Renal cortex interstitium (tissue), 11 donors: Measurements from ENCODE around the gene SLC10A3. TPM values are rescaled to one million over a fixed set of nuclear protein-coding genes. Genes with fewer than 3 reads are reported as not detected.

Experiments
- DNase-seq, 11 donors: peaks; one replicate each; pipeline ENCODE4 v3.0.0-alpha.2; 2013; ENCODE audit warnings: low read depth in 9 of 11, low spot score in 4 of 11; ENCODE audit errors: extremely low read depth in 1 of 11
- polyA plus RNA-seq, 3 donors: library from polyadenylated mRNA; unstranded; fragments of 120-200 nt; gene quantifications; one replicate each; pipeline ENCODE4 v1.2.1, GENCODE V29; 2013; ENCODE audit not compliant: insufficient read length in 3 of 3

The SLC10A3 gene
- polyA plus RNA-seq, 3 donors, result 14.8 to 23.1 (median 21.4) TPM

DNA sequence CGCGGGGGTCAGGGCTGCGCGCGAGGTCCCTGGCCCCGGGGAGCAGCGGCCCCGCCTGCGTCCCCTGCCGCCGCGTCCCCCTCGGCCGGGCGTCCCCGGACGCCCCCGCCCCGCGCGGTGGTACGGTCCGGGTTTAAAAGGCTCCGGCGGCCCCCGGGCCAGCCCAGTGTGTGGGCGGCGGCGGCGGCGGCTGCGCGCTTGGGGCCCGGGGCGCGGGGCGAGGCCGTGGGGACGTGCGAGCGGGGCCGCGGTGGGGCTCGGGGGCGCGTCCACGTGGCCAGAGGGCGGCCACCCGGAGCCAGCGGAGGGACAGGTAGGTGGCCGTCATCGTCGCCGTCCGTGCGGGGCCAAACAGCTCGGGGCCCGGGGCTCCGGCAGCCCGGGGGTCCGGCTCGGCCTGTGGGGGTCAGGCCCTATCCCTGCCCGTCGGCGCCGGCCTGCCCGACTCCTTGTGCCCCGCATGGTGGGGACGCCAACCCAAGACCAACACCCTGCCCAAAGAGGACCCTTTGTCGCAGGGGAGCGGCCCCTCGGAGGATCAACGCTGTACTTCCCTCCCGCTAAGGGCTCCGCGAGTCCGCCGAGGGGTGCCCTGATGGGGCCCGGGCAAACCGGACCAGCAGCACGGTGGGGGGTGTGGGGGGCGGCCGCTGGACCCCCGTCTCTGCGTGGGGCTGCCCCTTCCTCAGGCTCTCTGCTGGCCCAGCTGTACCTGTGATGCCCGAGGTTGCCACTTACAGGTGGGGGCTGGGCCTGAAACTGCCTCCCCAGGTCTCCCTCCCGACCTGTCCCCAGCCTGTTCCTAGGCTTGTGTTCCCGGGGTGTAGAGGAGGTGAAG is 32.1 kb downstream of the SLC10A3 start, which contains the start of gene PLXNA3:
TSS of gene PLXNA3 (plus strand) at position 166 of the 838 bp plus-strand sequence. CDS start 1,903 bp downstream, outside the sequence.
- no peak for DNase-seq

DNA sequence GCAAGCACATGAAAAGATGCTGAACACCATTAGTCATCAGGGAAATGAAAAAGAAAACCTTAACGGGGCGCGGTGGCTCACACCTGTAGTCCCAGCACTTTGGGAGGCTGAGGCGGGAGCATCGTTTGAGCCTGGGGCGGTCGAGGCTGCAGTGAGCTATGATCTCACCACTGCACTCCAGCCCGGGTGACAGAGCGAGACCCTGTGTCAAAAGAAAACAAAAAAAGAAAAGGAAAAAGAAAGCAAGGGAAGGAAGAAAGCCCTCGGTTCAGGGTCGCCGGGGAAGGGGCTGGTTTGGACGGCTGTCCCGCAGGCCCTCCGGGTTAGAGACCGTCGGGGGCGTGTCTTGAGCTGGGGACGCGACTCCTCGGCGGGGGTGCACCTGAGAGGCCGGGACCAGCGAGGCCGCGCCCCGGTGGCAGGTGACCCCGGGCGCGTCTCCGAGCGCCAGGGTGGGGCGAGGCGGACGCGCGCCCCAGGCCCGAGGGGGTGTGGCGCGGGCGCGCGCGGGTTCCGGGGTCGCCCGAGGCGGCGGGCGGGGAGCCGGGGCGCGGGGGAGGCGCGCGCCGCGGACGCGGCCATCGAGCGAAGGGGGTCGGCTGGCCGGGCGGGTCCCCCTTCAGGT is 32.8 kb downstream of the SLC10A3 start:
- no peak for DNase-seq

DNA sequence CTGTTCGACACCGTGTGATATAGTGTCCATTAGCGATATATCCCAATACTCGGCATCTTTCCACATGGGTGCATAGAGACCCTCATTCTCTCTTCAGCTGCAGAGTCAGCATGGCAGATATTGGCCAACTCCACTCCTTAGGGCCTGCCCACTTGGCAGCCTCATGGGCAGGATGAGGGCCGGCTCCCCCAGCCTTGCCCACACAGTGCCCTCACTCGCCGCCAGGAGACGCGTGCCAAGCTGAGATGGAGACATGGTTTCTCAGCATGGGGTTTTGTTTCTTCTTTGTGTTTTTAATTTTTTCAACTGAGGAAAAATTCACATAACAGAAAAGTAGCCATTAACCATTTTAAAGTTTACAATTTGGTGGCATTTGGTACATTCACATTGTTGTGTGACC is 37.6 kb downstream of the SLC10A3 start:
- no peak for DNase-seq

DNA sequence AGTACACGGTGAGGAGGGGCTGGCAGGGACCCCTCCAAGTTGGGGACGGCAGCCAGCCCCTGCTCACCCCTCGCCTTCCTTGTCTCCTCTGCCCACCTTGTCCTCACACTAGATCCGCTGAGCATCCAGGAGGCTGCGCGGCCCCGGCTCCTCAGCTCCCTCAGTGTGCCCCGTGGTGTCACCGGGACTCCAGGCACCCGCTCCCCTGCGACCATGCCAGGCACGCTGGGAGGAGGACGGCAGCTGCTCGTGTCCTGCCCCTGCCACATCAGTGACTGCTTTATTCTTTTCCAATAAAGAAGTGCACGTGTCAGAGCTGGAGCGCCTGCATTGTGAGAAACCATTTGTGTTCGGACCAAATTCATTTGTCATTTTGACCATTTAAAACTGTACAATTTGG is 40.1 kb downstream of the SLC10A3 start:
- DNase-seq, result no peak

DNA sequence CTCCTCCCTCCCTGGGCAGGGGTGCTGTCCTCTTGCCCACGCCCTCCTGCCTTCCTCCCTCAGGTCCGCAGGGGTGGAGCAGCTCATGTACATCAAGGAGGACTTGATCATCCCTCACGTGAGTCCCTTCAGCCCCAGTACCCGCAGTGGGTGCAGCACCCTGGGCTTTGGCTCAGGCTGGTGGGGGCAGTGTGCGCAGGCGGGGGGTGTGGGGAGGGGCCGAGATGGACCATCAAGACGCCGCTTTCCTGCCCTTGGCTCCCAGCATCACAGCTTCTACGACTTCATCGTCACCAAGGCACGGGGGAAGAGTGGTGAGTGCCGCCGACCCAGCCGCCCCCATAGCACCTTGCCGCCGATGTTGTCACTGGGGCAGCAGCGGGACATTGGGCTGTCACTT is 40.8 kb downstream of the SLC10A3 start:
- DNase-seq, result no peak

DNA sequence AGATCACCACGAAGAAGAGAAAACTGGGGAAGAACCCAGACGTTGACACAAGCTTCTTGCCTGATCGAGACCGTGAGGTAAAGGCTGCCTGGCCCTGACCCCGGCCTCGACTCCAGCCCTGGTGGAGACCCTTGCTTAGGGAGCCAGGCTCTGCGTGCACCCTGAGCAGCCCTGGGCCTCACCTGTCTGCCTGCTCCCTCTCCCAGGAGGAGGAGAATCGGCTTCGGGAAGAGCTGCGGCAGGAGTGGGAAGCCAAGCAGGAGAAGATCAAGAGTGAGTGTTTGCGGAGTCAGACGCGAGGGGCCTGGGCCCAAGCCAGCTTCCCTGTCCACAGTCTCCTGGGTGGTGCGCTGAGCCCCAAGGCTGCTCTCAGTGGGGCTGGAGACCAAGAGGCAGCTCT is 41.9 kb downstream of the SLC10A3 start:
- no peak for DNase-seq

DNA sequence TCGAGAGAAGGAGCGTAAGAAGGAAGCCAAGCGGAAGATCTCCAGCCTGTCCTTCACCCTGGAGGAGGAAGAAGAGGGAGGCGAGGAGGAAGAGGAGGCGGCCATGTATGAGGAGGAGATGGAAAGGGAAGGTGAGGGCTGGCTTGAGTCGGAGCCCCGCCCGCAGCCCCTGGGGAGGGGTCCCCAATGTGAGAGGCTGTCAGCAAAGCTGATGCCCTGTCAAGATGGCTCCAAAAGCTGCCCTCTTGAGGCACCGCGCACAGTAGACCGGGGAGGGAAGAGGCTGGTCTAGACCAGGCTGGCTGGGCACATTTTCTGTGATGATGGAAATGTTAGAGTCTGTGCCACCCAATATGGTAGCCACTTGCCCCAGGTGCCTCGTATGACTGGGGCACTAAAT is 44.0 kb downstream of the SLC10A3 start:
- no peak for DNase-seq

DNA sequence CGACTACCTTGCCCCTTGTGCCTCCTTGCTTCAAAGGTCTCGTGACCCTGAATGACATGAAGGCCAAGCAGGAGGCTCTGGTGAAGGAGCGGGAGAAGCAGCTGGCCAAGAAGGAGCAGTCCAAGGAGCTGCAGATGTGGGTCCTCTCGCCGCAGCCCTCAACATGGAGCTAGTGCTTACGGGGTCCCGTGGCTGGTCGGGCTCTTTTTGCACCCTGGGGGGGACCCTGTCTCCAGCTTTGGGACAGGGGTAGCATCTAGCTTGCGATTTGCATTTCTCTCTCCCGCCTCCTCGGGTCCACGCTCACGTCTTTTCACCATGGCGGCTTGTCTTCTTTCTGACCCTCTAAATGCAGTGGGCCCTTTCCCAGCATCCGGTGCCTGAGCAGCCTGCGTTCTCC is 44.7 kb downstream of the SLC10A3 start:
- DNase-seq, result no peak

DNA sequence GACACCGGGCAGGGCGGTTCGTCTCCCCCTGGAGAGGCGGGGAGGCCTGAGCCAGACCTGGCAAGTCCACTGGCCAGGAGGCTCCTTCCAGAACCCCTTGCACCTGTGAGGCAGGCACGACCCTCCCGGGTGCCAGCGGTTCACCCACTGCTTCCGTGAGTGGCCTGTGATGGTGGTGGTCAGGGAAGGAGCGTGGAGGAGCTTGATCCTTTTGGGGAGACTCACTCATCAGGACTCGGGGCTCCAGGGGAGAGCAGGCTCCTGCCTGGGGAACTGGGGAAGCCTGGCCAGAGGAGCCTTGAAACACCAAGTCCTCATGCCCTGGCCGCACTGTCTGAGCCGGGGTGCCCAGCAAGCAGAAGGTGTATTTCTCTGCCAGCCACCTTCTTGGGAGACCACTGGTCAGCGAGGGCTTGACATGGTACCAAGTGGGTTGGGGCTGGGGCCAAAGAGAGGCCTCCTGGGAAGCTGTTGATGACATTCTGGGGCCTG is 45.6 kb downstream of the SLC10A3 start:
- no peak for DNase-seq

DNA sequence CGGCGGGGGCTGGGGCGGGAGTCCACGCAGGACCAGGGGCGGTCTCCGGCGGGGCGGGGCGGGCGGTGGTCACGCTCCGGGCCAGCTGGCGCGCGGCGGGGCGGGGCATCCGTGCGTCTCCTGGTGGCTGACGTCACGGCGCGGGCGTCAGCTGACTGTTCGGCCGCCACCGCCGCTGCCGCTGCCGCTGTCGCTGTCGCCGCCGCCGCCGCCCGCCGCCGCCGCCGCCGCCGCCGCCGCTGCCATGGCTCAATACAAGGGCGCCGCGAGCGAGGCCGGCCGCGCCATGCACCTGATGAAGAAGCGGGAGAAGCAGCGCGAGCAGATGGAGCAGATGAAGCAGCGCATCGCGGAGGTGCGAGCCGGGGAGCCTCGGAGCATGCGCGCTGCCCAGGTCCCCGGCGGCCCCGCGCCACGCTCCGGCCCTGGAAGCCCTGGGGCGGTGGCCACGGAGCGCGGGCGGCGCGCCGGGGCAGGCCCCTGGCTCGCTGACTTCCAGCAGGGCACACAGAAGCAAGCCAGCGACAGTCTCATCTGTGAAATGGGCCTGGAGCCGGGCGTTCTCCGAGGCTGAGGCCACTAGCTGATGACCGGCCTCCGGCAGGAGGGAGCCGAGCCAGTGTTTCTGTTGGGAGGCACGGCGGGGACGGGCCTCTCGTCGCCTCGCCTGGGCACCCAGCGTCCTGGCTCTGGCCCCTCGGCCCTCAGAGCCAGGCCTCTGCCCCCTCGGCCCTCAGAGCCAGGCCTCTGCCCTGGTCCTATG is 46.3 kb downstream of the SLC10A3 start, which contains the start of gene FAM50A:
TSS of gene FAM50A (plus strand) at position 150 of the 763 bp plus-strand sequence. CDS start at position 245, 95 bp downstream.
- no peak for DNase-seq

DNA sequence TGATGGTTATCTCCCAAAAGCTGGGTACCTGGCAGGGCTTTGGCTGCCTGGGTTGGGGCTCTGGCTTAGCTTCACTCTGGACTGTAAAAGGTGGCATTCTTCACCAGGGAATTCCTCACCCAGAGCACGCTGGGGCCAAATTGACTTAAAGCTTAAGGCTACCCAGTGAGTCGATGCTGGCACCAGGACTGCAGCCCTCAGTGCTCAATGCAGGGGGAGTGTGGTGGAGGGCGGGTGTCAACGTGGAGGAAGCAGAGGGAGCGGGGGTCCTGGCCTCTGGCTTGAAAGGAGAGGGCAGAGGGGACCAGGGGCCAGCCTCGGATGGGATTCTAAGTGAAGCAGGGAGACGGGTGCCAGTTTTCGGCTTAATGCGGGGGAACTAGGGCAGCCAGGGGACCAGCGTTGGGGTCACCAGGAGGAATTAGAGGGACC is 46.9 kb downstream of the SLC10A3 start:
- no peak for DNase-seq

DNA sequence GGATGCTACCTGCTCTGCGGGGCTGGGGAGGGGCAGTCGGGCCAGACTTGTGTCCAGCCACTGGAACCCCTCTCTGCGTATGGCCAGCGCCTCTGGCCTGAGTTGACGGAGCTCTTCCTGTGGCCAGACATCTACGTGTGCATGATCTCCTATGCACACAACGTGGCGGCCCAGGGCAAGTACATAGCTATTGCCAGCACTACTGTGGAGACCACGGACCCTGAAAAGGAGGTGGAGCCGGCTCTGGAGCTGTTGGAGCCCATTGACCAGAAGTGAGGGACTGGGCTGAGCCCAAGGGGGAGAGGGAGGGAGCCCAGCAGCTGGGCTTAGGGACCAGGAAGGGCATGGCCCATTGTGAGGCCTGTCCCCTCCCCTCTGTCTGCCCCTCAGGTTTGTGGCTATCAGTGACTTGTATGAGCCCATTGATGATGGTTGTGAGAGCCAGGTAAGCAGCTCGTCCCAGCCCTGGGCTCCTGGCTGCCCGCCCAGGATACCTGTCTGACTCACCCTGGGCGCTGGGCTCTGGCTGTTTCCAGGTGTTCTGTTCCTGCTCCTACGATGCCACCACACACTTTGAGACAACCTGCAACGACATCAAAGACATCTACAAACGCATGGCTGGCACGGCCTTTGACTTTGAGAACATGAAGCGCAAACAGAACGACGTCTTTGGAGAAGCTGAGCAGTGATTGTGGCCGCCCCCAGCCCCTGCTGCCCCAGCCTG is 48.3 kb downstream of the SLC10A3 start:
- DNase-seq, result no peak

DNA sequence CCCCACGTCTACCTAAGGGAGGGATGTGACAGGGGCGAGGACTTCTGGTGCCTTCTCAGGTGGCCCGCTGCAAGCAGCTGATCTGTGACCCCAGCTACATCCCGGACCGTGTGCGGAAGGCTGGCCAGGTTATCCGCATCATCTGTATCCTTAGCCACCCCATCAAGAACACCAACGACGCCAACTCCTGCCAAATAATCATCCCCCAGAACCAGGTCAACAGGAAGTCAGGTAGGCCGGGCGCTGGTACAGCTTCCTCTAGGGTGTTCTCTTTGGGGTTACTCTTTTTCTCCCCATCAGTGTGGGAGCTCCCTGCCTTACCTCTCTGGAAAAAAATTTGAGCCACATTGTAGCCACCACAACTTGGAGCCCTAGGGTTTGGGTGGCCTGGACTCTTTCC is 48.9 kb downstream of the SLC10A3 start:
- DNase-seq, result no peak

DNA sequence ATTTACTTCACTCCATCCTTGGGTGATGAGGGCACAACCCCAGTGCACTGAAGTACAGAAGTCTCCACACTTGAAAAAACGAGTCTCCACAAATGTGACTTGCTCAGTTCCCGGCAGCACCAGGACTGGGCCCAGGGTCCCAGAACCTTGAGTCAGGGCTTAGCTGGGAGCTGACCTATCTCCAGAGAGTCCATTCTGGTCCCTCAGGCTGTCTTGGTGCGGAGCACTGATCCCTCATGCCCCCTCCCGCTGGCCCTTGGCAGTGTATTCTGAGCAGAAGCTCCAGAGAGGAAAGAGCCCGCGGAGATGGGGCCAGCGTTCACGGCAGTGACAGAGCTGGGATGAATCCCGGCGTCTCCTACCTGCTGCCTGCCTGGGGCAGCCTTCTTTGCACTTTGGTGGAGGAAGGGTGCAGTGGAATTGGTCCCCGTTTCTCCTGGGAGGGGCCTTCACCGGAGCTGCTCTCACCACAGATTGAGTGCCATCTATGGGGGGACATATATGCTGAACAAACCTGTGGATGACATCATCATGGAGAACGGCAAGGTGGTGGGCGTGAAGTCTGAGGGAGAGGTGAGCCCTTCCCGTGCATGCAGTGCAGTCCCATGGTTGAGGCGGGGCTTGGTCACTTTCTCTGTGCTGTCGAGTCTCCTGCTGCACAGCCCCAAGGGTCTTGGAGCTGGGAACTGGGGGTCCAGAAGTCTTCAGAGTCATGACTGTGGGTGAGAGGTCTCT is 49.6 kb downstream of the SLC10A3 start:
- no peak for DNase-seq

DNA sequence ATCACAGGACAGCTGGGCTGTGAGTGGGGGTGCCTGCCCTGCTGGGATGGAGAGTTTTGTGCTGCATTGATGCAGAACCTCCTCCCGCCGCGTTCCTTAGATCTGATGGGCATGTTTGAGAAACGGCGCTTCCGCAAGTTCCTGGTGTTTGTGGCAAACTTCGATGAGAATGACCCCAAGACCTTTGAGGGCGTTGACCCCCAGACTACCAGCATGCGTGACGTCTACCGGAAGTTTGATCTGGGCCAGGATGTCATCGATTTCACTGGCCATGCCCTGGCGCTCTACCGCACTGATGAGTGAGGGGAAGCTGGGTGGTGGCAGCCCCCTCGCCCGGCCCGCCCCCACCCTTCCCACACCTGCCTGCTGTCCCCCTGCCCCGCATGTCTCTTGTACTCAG is 50.6 kb downstream of the SLC10A3 start:
- DNase-seq, result no peak

DNA sequence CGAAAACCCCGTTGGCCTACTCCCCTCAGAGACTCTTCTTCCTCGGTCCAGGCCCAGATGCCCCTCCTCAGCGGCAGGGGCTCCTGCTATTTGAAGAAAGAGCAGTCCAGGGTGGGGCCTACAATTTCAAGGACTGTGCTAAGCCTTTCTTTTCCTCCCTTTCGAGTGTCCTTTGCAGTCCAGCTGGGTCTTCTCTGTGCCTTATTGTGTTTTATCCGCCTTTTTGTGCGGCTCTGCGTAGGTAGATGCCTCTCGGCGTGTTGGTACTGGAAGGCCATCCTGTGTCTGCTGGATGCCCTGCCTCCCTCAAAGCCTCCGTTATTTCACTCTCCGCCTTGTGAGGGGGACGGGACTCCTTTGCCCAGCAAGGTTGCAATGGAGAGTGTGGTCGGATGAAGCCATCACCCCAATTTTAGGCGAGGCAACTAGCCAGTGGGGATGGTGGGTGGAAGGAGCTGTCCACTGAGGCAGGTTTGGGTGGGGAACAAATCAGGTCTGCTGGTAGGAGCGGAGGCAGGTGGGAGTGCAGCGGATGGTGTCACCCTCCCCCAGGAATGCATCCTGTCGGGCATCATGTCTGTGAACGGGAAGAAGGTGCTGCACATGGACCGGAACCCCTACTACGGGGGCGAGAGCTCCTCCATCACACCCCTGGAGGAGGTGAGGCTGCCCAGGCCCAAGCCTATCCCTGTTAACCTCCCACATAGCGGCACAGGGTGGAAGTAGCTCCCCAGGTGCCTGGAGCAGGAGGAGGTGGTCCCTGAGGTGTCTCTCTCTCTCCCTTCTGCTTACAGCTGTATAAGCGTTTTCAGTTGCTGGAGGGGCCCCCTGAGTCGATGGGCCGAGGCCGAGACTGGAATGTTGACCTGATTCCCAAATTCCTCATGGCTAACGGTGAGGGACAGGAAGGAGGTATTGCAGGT is 52.2 kb downstream of the SLC10A3 start:
- DNase-seq, result no peak
